ENCODE results near the gene NTSR2.

NTSR2 gene

DNA sequence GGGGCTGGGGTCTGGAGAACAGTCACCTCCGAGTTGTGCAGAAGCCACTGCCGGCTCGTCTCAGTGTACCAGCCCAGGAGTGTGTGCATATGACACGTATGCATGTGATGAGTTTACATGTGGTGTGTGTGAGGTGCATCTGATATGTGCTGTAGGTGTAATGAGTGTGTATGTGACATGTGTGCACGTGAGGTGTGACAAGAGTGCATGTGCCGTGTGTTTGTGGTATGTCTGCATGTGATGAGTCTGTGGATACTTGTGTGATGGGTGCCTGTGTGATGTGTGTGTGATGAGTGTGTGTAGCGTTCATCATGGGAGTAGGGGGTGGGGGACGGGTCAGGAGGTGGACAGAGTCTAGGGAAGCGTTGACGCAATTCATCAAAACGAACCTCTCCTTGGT lies 12.8 kb downstream of the NTSR2 start:
- no peak overlapping the region for H3K27ac ChIP-seq
- no peak overlapping the region for H3K4me3 ChIP-seq (ENCODE audit: low read depth, low read length)
- peaks cover 8% of the 10 kb centered on the region for H3K27me3 ChIP-seq (replicated peaks)
- no peak for DNase-seq
- TF ChIP-seq, protein P1, sequence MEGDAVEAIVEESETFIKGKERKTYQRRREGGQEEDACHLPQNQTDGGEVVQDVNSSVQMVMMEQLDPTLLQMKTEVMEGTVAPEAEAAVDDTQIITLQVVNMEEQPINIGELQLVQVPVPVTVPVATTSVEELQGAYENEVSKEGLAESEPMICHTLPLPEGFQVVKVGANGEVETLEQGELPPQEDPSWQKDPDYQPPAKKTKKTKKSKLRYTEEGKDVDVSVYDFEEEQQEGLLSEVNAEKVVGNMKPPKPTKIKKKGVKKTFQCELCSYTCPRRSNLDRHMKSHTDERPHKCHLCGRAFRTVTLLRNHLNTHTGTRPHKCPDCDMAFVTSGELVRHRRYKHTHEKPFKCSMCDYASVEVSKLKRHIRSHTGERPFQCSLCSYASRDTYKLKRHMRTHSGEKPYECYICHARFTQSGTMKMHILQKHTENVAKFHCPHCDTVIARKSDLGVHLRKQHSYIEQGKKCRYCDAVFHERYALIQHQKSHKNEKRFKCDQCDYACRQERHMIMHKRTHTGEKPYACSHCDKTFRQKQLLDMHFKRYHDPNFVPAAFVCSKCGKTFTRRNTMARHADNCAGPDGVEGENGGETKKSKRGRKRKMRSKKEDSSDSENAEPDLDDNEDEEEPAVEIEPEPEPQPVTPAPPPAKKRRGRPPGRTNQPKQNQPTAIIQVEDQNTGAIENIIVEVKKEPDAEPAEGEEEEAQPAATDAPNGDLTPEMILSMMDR (IDR thresholded peaks at IDR 0.05; ENCODE audit: low read depth, low read length, missing control alignments), result no peak
- no peaks in the 10 kb centered on the region for H3K36me3 ChIP-seq (replicated peaks)
- in situ Hi-C loops (cut with HindIII; ENCODE audit: low pct_ligation_motif_present, low sequenced_read_pairs), result no loop called here

DNA sequence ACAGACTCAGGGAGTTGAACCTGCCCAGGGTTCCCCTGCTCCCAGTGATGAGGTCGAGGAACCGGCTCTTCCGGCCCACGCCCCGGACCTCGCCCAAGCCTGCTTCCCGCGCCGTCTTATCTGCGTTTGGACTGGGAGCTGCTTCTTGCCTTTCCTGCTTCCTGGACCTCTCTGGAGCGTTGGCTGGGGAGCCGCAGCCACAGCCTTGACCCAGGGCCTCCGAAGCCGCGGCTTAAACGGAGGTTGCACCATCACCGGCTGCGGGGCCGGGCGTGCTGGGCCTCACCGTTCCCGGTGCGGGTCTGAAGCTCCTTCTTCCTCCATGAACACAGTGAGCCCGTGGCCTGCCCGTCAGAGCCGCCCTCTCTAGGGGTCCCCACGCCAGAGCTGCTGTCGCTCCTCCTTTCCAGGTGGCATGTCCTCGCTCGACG lies 13.3 kb downstream of the NTSR2 start:
- Histone ChIP-seq H3K27ac (no peak overlapping the region), H3K27me3 (replicated peaks) (peaks cover 9% of the 10 kb centered on the region), H3K4me3 (ENCODE audit: low read depth, low read length) (no peak overlapping the region), H3K36me3 (replicated peaks) (no peaks in the 10 kb centered on the region)
- TF ChIP-seq, protein P1 (IDR thresholded peaks at IDR 0.05; ENCODE audit: low read depth, low read length, missing control alignments), result no peak
- in situ Hi-C loops (cut with HindIII; ENCODE audit: low pct_ligation_motif_present, low sequenced_read_pairs), result no loop called here
- no peak for DNase-seq

DNA sequence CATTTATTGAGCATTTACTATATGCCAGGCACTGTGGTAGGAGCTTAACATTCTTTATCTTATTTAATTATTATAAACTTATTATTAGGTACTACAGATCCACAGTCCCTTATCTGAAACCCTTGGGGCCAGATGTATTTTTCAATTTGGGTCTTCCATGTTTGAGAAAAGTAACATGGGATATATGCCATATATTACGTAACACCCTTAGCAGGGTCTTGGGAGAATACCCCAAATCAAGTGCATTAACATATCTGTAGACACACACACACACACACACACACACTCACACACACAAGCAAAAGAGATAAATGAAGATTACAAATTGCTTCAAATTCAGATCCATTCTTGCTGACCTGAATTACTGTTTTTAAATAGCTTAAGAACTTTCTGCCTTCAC lies 13.7 kb downstream of the NTSR2 start:
- no peak for DNase-seq
- Histone ChIP-seq H3K4me3 (ENCODE audit: low read depth, low read length) (no peak overlapping the region), H3K36me3 (replicated peaks) (no peaks in the 10 kb centered on the region), H3K27ac (no peak overlapping the region), H3K27me3 (replicated peaks) (peaks cover 10% of the 10 kb centered on the region)
- in situ Hi-C loops (cut with HindIII; ENCODE audit: low pct_ligation_motif_present, low sequenced_read_pairs), result no loop called here
- TF ChIP-seq, protein P1 (IDR thresholded peaks at IDR 0.05; ENCODE audit: low read depth, low read length, missing control alignments), result no peak

DNA sequence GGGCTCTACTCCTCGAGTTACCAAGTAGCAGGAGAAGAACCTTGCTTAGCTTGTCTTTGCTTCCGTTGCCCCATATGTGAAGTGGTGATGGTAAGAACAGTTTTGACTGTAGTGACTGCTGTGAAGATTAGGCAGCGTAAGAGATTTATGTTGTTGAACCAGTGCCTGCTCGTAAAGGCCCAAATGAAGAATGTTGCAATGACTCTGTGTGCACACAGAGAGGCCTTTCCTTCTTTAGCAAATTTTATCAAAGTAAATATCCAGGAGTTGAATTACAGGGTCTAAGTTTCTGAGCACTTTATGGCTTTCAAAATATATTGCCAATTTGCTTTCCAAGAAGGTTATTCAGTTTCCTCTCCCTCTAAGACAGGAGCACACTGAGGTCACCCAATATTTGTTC lies 14.5 kb downstream of the NTSR2 start:
- TF ChIP-seq, protein P1 (IDR thresholded peaks at IDR 0.05; ENCODE audit: low read depth, low read length, missing control alignments), result no peak
- H3K27me3 ChIP-seq (replicated peaks), result peaks cover 6% of the 10 kb centered on the region
- H3K4me3 ChIP-seq (ENCODE audit: low read depth, low read length), result no peak overlapping the region
- H3K36me3 ChIP-seq (replicated peaks), result no peaks in the 10 kb centered on the region
- no peak for DNase-seq
- in situ Hi-C loops (cut with HindIII; ENCODE audit: low pct_ligation_motif_present, low sequenced_read_pairs), result no loop called here
- H3K27ac ChIP-seq, result no peak overlapping the region

DNA sequence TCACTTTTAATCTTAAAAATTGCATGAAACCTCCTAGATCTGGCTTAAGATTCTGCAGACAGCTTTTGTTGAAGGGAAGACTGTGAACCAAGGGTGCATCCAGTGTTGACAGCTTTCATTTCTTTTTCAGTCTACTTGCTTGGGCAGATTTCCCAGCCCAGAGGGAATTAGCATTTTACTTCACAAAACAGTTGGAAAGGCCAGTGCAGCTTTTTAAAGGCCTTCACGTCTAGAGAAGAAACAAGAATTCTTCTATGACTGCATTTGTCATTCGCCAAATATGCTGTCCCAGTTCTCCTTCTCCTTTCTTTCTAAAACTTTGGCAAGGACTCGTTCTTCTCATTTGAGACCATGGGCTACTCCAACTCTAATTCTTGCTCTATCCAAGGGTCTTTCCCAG lies 17.4 kb downstream of the NTSR2 start:
- H3K27me3 ChIP-seq (replicated peaks), result peaks cover 4% of the 10 kb centered on the region
- TF ChIP-seq, protein P1 (IDR thresholded peaks at IDR 0.05; ENCODE audit: low read depth, low read length, missing control alignments), result no peak
- in situ Hi-C loops (cut with HindIII; ENCODE audit: low pct_ligation_motif_present, low sequenced_read_pairs), result no loop called here

DNA sequence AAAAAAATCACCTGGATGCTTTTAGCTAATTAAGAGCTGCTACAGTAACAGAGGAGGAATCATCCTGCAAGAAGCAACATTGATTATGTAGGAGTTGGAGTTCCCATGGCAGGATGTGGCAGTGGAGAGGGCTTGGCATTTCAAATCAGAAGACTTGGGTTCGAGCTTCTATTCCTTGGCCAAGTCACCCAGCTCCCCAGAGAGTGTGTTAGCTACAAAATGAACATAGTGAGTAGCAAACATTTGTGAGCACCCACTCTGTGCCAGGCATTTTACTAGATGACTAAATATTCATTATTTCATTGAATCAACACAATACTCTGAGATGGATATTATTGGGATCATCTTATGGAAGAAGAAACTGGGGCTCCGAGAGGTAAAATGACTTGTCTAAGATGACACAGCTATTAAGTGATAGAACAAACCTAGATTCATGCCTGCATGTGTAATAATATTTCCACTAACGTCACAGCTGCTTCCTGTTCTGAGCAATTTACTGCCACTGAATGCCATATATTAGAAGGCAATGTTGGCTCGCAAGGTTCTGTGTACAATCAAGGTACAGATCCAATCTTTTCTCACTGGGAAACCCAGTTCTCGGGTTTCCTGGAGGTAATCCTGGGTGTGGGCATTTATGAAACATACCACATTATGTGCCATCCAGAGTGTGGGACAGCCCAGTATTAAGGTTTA lies 18.0 kb downstream of the NTSR2 start:
- TF ChIP-seq, protein P1 (IDR thresholded peaks at IDR 0.05; ENCODE audit: low read depth, low read length, missing control alignments), result no peak
- Histone ChIP-seq H3K27me3 (replicated peaks) (peaks cover 4% of the 10 kb centered on the region), H3K4me3 (ENCODE audit: low read depth, low read length) (no peak overlapping the region), H3K36me3 (replicated peaks) (no peaks in the 10 kb centered on the region), H3K27ac (no peak overlapping the region)
- in situ Hi-C loops (cut with HindIII; ENCODE audit: low pct_ligation_motif_present, low sequenced_read_pairs), result no loop called here
- no peak for DNase-seq

More for the DNA sequence above, 17.4 kb downstream of the NTSR2 start:
- H3K27ac ChIP-seq, result no peak overlapping the region
- DNase-seq, result no peak
- H3K4me3 ChIP-seq (ENCODE audit: low read depth, low read length), result no peak overlapping the region
- H3K36me3 ChIP-seq (replicated peaks), result no peaks in the 10 kb centered on the region
